Stimulated activated naive CD4-positive, alpha-beta T cell (primary cell): Measurements from ENCODE around the gene PARP1.
"Not testable (repeated sequence)": the region's sequence is repeated elsewhere in the genome, so short reads cannot be mapped to it uniquely, and the experiment has no call there.

Source experiments
- DNase-seq, 6 experiments: peaks; one replicate each; lab custom pipeline; 2025; lab: John Stamatoyannopoulos, UW

Gene PARP1

GRCh38 chr1:226429858-226430715, 22.2 kb upstream of the PARP1 start:
- DNase-seq, result no peak

GRCh38 chr1:226428791-226429461, 21.0 kb upstream of the PARP1 start:
- DNase-seq, result no peak

- DNase-seq, result no peak
Observed at GRCh38 chr1:226428348-226428747, 20.5 kb upstream of the PARP1 start.

GRCh38 chr1:226427131-226427530, 19.2 kb upstream of the PARP1 start:
- DNase-seq, result no peak

- not testable (repeated sequence) for DNase-seq
Observed at GRCh38 chr1:226426395-226426794, 18.5 kb upstream of the PARP1 start.

GRCh38 chr1:226425431-226426031, 17.6 kb upstream of the PARP1 start:
- peak in 5 of 6 experiments; percentile 32 to 65 (median 51) for DNase-seq

- DNase-seq, result peak in 1 of 6 experiments; percentile 16
Observed at GRCh38 chr1:226425004-226425378, 17.1 kb upstream of the PARP1 start.

GRCh38 chr1:226424221-226425003, 16.5 kb upstream of the PARP1 start:
- DNase-seq, result peak in 3 of 6 experiments; percentile 28 to 47 (median 46)

- no peak for DNase-seq
Observed at GRCh38 chr1:226422478-226422877, 14.6 kb upstream of the PARP1 start.

GRCh38 chr1:226420897-226421296, 13.0 kb upstream of the PARP1 start:
- DNase-seq, result no peak

- no peak for DNase-seq
Observed at GRCh38 chr1:226420328-226420727, 12.4 kb upstream of the PARP1 start.

- no peak for DNase-seq
Observed at GRCh38 chr1:226419284-226420029, 11.6 kb upstream of the PARP1 start.

- DNase-seq, result no peak
Observed at GRCh38 chr1:226417830-226418546, 10.1 kb upstream of the PARP1 start.

GRCh38 chr1:226417350-226417749, 9.5 kb upstream of the PARP1 start:
- DNase-seq, result no peak

GRCh38 chr1:226414098-226414698, 6.3 kb upstream of the PARP1 start:
- no peak for DNase-seq

GRCh38 chr1:226411619-226412018, 3.7 kb upstream of the PARP1 start:
- DNase-seq, result no peak

GRCh38 chr1:226410958-226411357, 3.1 kb upstream of the PARP1 start:
- no peak for DNase-seq

GRCh38 chr1:226409392-226409791, 1.5 kb upstream of the PARP1 start:
- DNase-seq, result no peak

GRCh38 chr1:226408285-226409184, 642 bp upstream of the PARP1 start:
- no peak for DNase-seq
